HL-60 (cell line): ENCODE results near the gene FHIT.

Experiments
- DNase-seq, 2 experiments: peaks; one replicate each; pipeline ENCODE4 v3.0.0-alpha.2; 2010 to 2020; ENCODE audit warnings: low read depth in 1 of 2, low spot score in 1 of 2
- H3K27ac ChIP-seq: fragments of 250-450 bp; sonication (Bioruptor Pico); replicated peaks from 2 replicates; pipeline ENCODE4 v1.5.1; 2020; ENCODE audit warnings: mild to moderate bottlenecking, moderate library complexity
- H3K27me3 ChIP-seq: fragments of 250-450 bp; sonication (Bioruptor Pico); 2 replicates; pipeline ENCODE4 v1.5.1; 2021; ENCODE audit warnings: mild to moderate bottlenecking, moderate library complexity; ENCODE audit not compliant: insufficient read depth, poor library complexity, severe bottlenecking
- H3K4me3 ChIP-seq: replicated peaks from 2 replicates; pipeline ENCODE4 v1.5.1; 2011; ENCODE audit warnings: mild to moderate bottlenecking, control low read depth, low read length; ENCODE audit not compliant: insufficient read depth
- CTCF ChIP-seq: IDR thresholded peaks from one replicate; pipeline ENCODE4 v1.5.1; 2011; ENCODE audit warnings: low read length, control low read depth, inconsistent platforms; ENCODE audit not compliant: insufficient read depth
- GABPA ChIP-seq: IDR thresholded peaks from 2 replicates; pipeline ENCODE4 v1.6.1; 2012; ENCODE audit warnings: low read depth
- POLR2AphosphoS5 ChIP-seq: IDR thresholded peaks from 2 replicates; pipeline ENCODE4 v1.6.1; 2012; ENCODE audit warnings: low read depth
- REST ChIP-seq: IDR thresholded peaks from 2 replicates; pipeline ENCODE4 v1.6.1; 2012; ENCODE audit warnings: low read depth; ENCODE audit not compliant: insufficient replicate concordance
- SPI1 ChIP-seq: IDR thresholded peaks from 2 replicates; pipeline ENCODE4 v1.6.1; 2012; ENCODE audit warnings: low read depth, mild to moderate bottlenecking, borderline replicate concordance

Gene FHIT

GRCh38 chr3:60746695-60747416 is 504.4 kb downstream of the FHIT start:
- peak overlapping the region; percentile 43 for H3K27ac ChIP-seq
- H3K27me3 ChIP-seq, result no peaks in the 10 kb centered on the region
- DNase-seq, result no peak
- TF ChIP-seq REST (no peak), SPI1 (peak; percentile 68; the same call in 1 of the 2 replicates)
- H3K4me3 ChIP-seq, result no peak overlapping the region

- no peak for DNase-seq
- TF ChIP-seq REST (no peak), CTCF (no peak), GABPA (no peak), SPI1 (no peak), POLR2AphosphoS5 (no peak)
- H3K4me3 ChIP-seq, result no peak overlapping the region
- H3K27me3 ChIP-seq, result no peaks in the 10 kb centered on the region
- peak overlapping the region; percentile 43 for H3K27ac ChIP-seq
These were observed 505.1 kb downstream of the FHIT start for GRCh38 chr3:60746043-60746638.

GRCh38 chr3:60743631-60744164 is 507.6 kb downstream of the FHIT start:
- DNase-seq, result peak in 1 of 2 experiments; percentile 54

GRCh38 chr3:60742606-60743145 is 508.6 kb downstream of the FHIT start:
- no peak for TF ChIP-seq GABPA
- no peak overlapping the region for H3K4me3 ChIP-seq
- H3K27me3 ChIP-seq, result no peaks in the 10 kb centered on the region
- no peak overlapping the region for H3K27ac ChIP-seq
- DNase-seq, result no peak

More at GRCh38 chr3:60743631-60744164, 507.6 kb downstream of the FHIT start:
- Histone ChIP-seq H3K27ac (peak overlapping the region; percentile 10; the same call in 1 of the 2 replicates), H3K27me3 (no peaks in the 10 kb centered on the region), H3K4me3 (no peak overlapping the region)
- TF ChIP-seq GABPA (no peak), SPI1 (peak; percentile 59)

- no peak for DNase-seq
- no peaks in the 10 kb centered on the region for H3K27me3 ChIP-seq
- TF ChIP-seq GABPA, result no peak
- TF ChIP-seq REST, result no peak
- no peak for TF ChIP-seq CTCF
- no peak for TF ChIP-seq SPI1
- TF ChIP-seq POLR2AphosphoS5, result no peak
- no peak overlapping the region for H3K27ac ChIP-seq
- H3K4me3 ChIP-seq, result no peak overlapping the region
These were observed 513.4 kb downstream of the FHIT start for GRCh38 chr3:60737633-60738399.
